Left kidney (tissue), 2 donors: ENCODE data around the gene XIAP. TPM values are rescaled to one million over a fixed set of nuclear protein-coding genes. Genes with fewer than 3 reads are reported as not detected.
"Not testable (repeated sequence)": the region's sequence is repeated elsewhere in the genome, so short reads cannot be mapped to it uniquely, and the experiment has no call there.

ENCODE experiments used
- DNase-seq: peaks from one replicate; pipeline ENCODE4 v3.0.0-alpha.2; 2013
- polyA plus RNA-seq: library from polyadenylated mRNA; unstranded; fragments of 120-200 nt; gene quantifications from one replicate; pipeline ENCODE4 v1.2.1, GENCODE V29; 2013; ENCODE audit not compliant: insufficient read length

The XIAP gene
- polyA plus RNA-seq, 1 donor: 41.7 TPM

DNA sequence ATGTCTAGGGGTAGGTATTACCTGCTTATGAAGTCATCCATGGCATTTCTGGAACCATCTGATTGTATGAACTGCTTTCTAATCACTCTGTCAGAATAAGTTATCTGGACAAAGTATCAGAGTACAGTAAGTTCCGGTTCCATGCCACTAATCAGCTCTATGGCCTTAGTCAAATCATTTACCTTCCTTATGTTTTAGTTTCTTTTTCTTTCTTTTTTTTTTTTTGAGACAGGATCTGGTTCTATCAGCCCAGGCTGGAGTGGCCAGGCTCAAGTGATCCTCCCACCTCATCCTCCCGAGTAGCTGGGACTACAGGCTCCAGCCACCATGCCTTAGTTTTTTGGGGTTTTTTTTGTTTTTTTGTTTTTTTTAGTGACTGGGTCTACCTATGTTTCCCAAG lies 11.5 kb downstream of the XIAP start:
- DNase-seq: no peak

DNA sequence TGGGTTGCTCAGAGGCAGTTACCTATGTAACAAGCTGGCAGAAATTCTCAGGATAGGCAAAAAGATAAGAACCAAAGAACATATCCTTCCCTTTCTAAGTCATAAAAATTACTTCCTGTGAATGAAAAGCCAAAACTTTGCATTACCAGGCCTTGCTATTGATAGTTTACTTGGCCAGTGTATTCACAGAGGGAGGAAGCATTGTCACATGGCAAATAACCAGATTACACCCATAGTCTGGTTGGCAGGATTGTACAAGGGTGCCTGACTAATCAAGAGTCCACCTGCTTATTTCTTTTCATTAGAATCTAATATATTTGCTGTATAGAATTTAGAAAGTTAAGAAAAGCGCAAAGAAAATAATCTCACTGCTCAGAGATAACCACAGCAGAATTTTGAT lies 14.1 kb downstream of the XIAP start:
- DNase-seq: no peak

DNA sequence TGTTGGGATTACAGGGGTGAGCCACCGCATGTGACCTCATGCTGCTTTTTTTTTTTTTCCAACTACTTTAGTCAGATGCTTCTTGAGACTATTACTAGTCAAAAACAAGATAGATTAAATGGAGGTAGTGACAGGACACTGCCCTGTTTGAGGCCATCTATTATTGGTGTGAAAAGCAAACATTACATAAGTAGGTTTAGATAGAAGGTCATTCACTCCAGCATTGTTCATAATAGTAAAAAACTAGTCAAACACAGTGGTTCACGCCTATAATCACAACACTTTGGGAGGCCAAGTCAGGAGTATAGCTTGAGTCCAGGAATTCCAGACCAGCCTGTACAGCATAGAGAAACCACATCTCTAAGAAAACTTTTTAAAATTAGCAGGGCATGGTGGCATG lies 16.3 kb downstream of the XIAP start:
- no peak for DNase-seq

DNA sequence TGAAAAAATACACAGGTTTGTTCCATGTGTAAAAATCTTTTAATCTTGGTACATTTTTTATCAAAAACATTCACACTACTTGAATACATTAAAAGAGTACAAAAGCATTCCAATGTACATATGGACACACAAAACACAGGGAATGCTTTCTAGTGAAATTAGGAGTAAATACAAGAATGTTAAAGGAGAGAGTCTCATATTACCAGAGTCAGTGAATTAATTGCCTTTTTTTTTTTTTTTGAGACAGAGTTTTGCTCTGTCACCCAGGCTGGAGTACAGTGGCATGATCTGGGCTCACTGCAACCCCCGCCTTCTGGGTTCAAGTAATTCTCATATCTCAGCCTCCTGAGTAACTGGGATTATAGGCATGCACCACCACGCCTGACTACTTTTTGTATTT lies 17.0 kb downstream of the XIAP start:
- DNase-seq: no peak

DNA sequence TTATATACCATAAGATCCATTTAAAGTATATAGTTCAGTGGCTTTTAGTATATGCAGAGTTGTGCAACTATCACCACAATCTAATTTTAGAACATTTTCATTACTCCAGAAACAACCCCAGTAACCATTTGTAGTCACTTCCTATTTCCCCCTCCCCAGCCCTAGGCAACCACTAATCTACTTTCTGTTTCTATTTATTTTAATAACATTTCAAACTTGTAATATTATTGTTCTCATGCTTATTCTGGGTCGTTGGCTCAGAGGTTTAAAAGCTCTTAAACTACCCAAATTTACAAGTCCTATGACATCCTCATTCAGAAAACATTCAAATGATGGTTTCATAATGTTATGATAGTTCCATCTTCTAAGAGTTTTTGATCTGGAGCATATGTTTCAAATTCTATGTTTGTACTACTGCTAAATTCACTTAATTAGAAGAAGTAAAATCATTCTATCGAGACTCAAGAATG lies 18.4 kb downstream of the XIAP start:
- no peak for DNase-seq

DNA sequence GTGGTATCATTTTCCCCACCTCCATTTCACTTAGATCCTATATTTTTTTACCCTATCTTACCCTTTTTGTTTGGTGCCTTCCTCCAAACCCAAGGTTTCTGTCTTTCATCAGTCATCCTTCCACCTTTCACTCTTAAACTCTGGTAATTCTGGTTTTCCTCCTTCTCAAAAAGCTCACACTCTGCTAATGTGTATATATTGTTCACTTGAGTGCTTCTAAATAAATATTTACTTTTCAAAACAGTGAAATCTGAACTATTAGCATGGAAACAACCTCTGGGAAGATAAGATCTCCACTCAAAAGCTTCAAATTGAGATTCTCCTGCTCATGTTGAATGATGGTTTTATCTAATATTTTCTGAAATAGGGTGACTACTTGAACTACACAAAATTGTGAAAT lies 21.5 kb downstream of the XIAP start:
- no peak for DNase-seq

DNA sequence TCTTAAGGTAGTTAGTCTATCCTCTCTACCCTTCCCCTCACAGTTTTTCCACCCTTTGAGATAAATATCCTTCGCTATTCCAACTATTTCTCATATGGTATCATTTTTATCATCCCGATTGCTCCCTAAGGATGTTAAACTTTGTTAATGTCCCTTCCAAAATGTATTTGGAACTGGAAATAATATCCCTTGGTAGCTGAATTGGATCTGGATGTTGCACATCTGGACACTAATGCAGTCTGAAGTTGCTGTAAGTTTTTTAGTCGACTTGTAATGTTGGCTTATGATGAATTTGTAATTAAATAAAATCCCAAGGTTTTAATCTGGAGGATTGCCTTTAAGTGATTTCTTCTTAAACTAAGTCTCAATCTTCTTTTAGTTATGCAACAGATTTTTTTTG lies 22.5 kb downstream of the XIAP start:
- no peak for DNase-seq

DNA sequence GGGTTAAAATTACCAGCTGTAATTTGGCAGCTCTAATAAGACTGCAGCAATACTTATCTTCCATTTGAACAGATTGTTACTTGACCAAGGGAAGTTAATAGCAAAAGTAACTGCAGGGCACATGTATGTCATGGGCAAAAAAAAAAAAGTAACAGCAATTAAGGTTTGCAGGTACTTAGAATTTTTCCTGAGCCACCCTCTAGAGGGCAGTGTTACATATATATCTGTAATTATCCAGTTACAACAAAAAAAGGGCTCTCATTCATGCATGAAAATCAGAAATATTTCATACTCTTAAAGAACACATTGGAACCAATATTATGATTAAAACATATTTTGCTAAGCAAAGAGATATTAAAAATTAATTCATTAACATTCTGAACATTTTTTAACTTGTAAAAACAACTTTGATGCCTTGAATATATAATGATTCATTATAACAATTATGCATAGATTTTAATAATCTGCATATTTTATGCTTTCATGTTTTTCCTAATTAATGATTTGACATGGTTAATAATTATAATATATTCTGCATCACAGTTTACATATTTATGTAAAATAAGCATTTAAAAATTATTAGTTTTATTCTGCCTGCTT lies 25.1 kb downstream of the XIAP start:
- DNase-seq: peak; percentile 22

DNA sequence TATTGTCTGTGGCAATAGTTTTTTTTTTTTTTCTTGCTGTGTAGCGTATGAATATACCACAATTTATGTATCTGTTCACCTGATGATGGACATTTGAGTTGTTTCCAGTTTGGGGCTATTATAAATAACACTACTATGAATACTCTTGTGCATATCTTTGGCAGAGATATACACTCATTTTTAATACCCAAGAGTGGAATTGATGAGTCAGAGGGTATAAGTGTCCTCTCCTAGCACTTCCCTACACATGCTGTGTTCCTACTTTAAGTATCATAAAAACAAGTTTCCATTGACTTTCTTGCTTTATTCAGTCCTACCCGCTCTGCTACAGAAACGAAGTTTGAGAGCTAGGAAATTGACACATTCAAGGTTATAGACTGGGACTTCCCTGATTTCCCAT lies 39.8 kb downstream of the XIAP start:
- no peak for DNase-seq

DNA sequence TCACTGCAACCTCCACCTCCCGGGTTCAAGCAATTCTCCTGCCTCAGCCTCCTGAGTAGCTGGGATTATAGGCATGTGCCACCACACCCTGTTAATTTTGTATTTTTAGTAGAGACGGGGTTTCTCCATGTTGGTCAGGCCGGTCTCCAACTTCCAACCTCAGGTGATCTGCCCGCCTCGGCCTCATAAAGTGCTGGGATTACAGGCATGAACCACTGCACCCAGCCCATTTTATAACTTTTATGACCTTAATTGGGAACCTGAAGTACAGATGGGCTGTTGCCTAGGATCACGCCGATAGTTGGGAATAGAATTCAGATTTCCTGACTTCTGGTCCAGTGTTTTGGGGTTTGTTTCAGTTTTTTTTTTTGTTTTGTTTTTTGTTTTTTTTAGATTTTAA lies 43.4 kb downstream of the XIAP start:
- not testable (repeated sequence) for DNase-seq

DNA sequence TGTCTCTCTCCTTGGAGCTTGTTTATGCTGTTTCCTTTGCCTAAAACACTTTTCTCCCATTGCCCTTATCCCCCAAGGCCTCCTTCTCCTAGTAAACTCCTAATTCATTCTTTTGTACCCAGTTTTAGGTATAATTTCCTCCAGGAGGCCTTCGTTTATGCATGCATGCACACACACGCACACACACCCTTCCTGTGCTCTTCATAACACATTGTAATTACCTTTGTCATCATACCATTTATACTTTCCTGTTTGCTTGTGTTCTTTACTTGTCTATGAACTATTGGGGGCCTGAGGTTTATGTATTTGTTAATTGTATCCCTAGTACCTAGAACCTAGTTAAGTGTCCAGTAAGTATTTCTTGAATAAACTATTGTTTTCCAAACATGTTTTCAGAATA lies 45.5 kb downstream of the XIAP start:
- no peak for DNase-seq

DNA sequence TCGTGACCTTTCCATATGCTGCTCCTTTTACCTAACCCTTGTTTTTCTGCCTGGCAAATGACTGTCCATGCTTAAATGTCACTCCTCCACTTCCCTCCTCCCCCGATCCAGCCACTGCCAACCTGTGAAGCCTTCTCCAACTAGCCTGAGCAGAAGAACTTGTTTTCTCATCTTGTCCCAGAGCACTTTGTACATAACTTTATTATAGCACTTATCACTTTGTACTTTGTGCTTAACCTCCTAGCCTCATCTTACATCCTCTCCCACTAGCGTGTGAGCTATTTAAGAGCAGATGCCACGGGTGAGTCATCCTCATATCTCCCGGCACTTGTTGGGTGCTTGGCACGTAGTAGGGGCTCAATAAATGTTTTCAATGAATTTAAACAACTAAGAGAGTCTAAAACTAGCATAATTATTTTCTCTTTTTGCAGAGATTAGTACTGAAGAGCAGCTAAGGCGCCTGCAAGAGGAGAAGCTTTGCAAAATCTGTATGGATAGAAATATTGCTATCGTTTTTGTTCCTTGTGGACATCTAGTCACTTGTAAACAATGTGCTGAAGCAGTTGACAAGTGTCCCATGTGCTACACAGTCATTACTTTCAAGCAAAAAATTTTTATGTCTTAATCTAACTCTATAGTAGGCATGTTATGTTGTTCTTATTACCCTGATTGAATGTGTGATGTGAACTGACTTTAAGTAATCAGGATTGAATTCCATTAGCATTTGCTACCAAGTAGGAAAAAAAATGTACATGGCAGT lies 46.9 kb downstream of the XIAP start:
- no peak for DNase-seq

DNA sequence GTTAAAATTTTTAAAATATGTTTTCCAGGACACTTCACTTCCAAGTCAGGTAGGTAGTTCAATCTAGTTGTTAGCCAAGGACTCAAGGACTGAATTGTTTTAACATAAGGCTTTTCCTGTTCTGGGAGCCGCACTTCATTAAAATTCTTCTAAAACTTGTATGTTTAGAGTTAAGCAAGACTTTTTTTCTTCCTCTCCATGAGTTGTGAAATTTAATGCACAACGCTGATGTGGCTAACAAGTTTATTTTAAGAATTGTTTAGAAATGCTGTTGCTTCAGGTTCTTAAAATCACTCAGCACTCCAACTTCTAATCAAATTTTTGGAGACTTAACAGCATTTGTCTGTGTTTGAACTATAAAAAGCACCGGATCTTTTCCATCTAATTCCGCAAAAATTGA lies 49.7 kb downstream of the XIAP start:
- no peak for DNase-seq

DNA sequence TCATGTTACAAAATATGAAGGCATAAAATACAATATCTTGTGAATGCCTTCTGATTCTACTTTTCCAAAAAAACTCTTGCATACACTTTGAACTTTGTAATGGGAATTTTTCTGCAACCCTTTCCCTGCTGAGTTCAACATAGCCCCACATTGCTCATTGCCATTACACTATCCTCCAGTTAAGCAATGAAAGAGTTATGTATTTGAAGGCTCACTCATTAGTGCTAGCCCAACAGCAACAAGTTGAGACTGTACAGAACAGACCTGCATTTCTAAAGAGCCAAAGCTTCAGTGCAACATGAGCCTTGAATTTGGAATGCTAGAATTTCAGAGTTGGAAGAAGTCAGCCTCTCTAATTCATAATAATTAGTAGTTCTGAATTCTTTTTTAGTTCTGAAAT lies 57.2 kb downstream of the XIAP start:
- DNase-seq: no peak

DNA sequence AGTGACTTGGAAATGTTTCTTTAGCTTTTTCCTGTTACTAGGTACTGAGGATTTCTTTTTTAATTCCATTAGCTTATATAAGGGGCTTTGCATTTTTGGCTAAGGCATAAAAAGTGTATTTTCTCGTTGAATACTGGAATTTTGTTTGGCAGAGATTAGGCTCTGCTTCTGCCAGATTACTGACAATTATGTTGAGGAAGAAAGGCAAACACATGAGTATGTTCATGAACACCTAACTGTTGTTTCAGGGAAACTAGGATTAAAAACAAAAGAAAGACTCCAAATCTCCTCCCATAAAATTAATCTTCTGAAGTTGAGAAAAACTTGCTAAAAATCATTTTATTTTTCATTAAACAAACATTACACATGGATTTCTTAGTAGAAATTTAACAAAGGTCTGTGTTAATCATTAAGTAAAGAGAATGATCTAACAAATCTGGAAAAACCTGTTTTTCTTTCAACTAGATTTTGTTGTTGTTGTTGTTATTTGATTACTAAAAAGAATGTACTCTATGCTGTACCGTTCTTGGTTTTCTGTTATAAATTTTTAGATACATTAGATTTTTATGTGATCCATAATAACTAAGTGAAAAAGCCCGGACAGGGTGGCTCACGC lies 58.4 kb downstream of the XIAP start:
- DNase-seq: peak; percentile 5

DNA sequence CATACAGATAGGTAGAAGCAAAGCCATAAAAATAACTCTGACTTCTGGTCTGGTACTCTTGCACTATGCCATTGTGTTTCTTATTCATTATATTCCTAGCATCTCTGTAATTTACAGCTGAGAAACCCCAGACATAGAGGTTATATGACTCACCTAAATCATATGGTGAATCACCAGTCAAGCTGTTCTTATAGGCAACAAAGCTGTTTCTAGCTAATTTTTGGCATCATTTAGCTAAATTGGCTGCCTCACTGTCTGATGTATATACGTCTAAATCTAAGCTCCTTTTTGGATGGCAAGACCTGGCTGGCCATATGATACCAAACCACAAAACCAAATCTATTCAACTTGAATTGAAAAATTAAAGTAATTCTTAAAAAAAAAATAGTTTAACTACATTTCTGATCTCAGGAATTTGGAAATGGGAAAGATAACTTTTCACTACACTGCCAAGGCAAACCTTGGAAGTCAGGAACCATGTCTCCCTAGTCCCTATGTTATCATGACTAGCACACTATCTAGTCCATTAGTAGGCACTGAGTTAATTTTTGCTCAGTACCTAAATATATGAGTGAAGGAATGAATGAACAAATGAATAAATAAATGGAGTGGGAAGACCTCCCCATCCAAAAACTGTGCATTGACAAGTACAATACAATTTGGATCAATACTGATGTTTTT lies 60.4 kb downstream of the XIAP start:
- no peak for DNase-seq

DNA sequence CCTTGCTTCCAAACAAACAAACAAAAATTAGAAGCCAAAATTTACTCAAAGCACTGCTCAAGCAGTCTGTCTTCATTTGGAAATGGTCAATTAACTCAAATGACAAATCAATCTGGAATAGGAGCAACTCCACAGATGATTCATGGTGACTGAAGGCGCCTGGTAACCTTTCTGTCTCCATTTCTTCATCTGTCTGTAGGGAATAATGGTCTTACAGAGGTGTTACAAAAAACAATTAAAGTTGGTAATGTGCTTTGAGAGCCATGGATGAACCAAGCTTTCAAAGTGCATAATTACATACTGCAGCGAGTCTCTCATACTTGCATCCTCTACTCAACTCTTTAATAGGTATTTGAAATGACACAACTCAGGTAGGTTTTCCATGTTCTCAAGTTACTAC lies 63.4 kb downstream of the XIAP start:
- no peak for DNase-seq

DNA sequence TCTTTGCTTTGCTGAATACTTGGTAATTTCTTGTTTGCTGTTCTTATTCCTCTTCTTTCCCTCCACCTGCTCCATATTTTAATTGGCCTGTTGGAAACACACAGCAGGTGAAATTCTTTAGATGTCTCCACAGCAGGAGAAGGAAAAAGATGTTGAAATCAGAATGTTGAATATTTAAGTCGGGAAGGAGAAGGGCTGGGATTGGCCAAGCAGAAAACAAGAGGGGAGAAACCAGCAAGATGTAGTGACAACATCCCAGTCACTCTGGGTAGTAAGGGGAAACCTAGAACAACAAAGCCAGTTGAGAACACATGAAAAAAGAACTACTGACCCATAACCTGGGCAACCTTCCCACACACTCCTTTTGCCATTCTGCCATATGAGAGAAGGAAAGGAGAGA lies 64.3 kb downstream of the XIAP start:
- peak; percentile 21 for DNase-seq

DNA sequence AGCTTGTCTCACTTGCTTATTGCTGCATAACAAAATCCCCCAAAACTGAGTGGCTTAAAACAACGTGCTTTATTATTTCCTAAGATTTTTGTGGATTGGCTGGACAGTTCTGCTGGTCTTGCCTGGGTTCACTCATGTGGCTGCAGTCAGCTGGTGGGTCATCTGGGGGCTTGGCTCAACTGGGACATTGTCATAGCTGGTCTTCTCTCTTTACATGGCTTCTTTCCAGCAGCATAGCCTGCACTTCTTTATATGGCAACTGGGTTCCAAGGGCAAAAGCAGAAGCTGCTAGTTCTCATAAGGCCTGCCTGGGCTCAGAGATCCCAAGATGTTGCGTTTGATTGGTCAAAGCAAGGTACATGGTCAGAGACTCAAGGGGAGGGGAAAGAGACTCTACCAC lies 68.0 kb downstream of the XIAP start:
- no peak for DNase-seq

DNA sequence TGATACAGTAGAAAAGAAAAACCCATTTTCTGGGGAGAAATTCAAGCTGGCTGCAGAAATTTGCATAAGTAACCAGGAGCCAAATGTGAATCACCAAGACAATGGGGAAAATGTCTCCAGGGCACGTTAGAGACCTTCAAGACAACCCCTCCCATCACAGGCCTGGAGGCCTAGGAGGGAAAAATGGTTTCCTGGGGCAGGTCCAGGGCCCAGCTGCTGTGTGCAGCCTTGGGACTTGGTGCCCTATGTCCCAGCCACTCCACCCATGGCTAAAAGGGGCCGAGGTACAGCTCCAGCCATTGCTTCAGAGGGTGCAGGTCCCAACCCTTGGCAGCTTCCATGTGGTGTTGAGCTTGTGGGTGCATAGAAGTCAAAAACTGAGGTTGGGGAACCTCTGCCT lies 72.2 kb downstream of the XIAP start:
- not testable (repeated sequence) for DNase-seq

DNA sequence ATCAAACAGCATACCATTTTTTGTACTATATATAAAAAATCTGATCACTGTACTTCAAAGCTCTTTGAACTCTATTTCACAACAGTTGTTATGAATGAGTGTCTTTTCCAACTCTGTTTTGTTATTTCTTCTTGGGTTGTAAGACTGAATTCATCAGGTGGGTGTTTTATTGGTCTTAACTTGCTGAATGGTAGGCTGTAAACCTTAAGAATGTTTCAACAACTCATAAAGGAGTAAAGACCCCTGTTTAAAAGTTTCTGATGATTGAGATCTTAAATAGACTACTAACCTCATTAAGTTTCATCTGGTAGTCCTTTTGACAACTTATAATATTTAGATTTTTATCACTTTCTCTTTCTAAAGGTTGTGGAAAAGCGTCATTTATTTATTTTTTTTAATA lies 83.2 kb downstream of the XIAP start:
- DNase-seq: no peak

DNA sequence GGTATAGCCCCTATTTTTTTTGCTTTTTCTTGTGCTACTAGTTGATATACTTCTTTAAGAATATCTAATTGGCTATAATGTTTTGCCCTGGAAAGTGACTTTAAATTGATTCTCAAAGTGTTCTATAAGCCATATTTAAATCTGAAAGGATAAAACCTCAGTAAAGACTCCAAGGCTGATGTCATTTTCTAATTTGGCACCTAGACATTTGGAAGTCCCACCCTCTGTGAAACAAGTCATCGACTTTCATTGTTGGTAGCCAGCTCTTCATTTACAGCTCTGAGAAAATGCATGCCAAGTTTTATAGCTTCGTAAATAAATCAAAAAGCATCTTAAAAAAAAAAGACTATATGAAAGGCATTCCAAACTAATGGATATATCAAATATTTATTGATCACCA lies 83.6 kb downstream of the XIAP start:
- DNase-seq: no peak

DNA sequence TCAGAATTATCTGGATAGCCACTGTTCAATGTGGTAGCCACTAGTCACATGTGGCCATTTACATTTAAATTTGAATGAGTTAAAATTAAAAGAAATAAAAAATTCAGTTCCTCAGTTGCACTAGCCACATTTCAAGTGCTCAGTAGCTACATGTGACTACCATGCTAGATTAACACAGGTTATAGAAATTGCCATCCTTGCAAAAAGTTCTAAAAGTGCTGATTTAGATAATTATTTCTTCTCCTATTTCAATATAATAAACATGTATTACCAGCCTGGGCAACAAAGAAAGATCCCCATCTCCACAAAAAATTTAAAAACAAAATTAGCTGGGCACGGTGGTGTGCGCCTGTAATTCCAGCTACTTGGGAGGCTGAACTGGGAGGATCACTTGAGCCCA lies 90.0 kb downstream of the XIAP start:
- no peak for DNase-seq
